Natural killer cell (primary cell): ENCODE results near the gene ATP9A. TPM values are rescaled to one million over a fixed set of nuclear protein-coding genes. Genes with fewer than 3 reads are reported as not detected.

ENCODE experiments used
- ATAC-seq, 3 donors: fragments of 150-1000 bp in 2 of 3; fragments of 200-7000 bp in 1 of 3; cut with Tn5 transposase; 1 replicate in 1 of 3; 2 replicates in 2 of 3; pipeline ENCODE4 v1.10.0; 2021; ENCODE audit warnings: mild to moderate bottlenecking in 2 of 3, moderate library complexity in 2 of 3
- DNase-seq, 2 donors: peaks; one replicate each; pipeline versions ENCODE4 v3.0.0 to v3.0.0-alpha.2; 2013 to 2021; ENCODE audit warnings: mixed read lengths in 1 of 2
- H3K27ac ChIP-seq: one replicate; pipeline ENCODE4 v1.5.1; 2013; ENCODE audit warnings: mild to moderate bottlenecking, low read length
- H3K27me3 ChIP-seq: one replicate; pipeline ENCODE4 v1.6.1; 2013; ENCODE audit warnings: low read length; ENCODE audit not compliant: control insufficient read depth, insufficient read depth
- H3K36me3 ChIP-seq: one replicate; pipeline ENCODE4 v1.6.1; 2013; ENCODE audit warnings: low read length; ENCODE audit not compliant: control insufficient read depth, insufficient read depth
- H3K4me1 ChIP-seq: one replicate; pipeline ENCODE4 v1.6.1; 2013; ENCODE audit warnings: low read length; ENCODE audit not compliant: control insufficient read depth, insufficient read depth
- H3K4me3 ChIP-seq: one replicate; pipeline ENCODE4 v1.5.1; 2013; ENCODE audit warnings: low read length
- H3K9me3 ChIP-seq: one replicate; pipeline ENCODE4 v1.6.1; 2013; ENCODE audit warnings: low read length; ENCODE audit not compliant: control insufficient read depth, insufficient read depth
- H3K27ac Mint-ChIP-seq, 2 donors: one replicate each; pipeline ENCODE4 v1.8.0; 2022; ENCODE audit warnings: mild to moderate bottlenecking in 2 of 2, mixed read lengths in 2 of 2, moderate library complexity in 1 of 2
- H3K27me3 Mint-ChIP-seq, 2 donors: one replicate each; pipeline ENCODE4 v1.8.0; 2022; ENCODE audit warnings: low read depth in 2 of 2, mixed read lengths in 2 of 2
- H3K36me3 Mint-ChIP-seq: one replicate; pipeline ENCODE4 v1.8.0; 2022; ENCODE audit warnings: mixed read lengths
- H3K4me1 Mint-ChIP-seq, 2 donors: one replicate each; pipeline ENCODE4 v1.8.0; 2022; ENCODE audit warnings: mixed read lengths in 2 of 2
- H3K4me3 Mint-ChIP-seq: one replicate; pipeline ENCODE4 v1.8.0; 2022; ENCODE audit warnings: mild to moderate bottlenecking, moderate library complexity, mixed read lengths
- H3K9me3 Mint-ChIP-seq, 2 donors: one replicate each; pipeline ENCODE4 v1.8.0; 2022; ENCODE audit warnings: mixed read lengths in 2 of 2
- WGBS: methylation state at CpG from one replicate; pipeline ENCODE4 v1.1.7; 2013; ENCODE audit warnings: missing lambda C conversion rate; ENCODE audit not compliant: insufficient coverage; 5-methylcytosine and 5-hydroxymethylcytosine counted together
- intact Hi-C: fragments of 100-400 bp; cut with micrococcal nuclease; formaldehyde crosslinking; loops from one replicate; pipeline ENCODE4 v1.14.2; 2022
- total RNA-seq, 4 donors: library from RNA; stranded (reverse); fragments of 120-200 nt in 1 of 4; gene quantifications; one replicate each; pipeline versions ENCODE4 v1.2.3 to v1.2.4, GENCODE V29; 2013 to 2022
- TF ChIP-seq, protein P1 (sequence below): fragments of 200-600 bp; IDR thresholded peaks from one replicate; pipeline ENCODE4 v1.8.0; 2022; ENCODE audit warnings: antibody characterized with exemption

ATP9A gene
- total RNA-seq, 3 donors from 2014 or later (not counting 1 experiment from before 2014, with no cell fraction given): 1.4 to 46.8 (median 1.9) TPM

GRCh38 chr20:51668515-51668914 is 99.7 kb downstream of the ATP9A start:
- Mint-ChIP-seq H3K27me3 (no peaks in the 10 kb centered on the region), H3K27ac (peak overlapping the region in 1 of 2 donors; percentile 25), H3K4me3 (peak overlapping the region; percentile 2), H3K36me3 (peaks cover 25% of the 10 kb centered on the region), H3K4me1 (peaks cover 37 to 46% of the 10 kb centered on the region in 2 donors), H3K9me3 (no peaks in the 10 kb centered on the region)
- Histone ChIP-seq H3K4me1 (peaks cover 35% of the 10 kb centered on the region), H3K27me3 (no peaks in the 10 kb centered on the region), H3K4me3 (no peak overlapping the region), H3K9me3 (no peaks in the 10 kb centered on the region), H3K36me3 (no peaks in the 10 kb centered on the region), H3K27ac (no peak overlapping the region)
- TF ChIP-seq, protein P1, sequence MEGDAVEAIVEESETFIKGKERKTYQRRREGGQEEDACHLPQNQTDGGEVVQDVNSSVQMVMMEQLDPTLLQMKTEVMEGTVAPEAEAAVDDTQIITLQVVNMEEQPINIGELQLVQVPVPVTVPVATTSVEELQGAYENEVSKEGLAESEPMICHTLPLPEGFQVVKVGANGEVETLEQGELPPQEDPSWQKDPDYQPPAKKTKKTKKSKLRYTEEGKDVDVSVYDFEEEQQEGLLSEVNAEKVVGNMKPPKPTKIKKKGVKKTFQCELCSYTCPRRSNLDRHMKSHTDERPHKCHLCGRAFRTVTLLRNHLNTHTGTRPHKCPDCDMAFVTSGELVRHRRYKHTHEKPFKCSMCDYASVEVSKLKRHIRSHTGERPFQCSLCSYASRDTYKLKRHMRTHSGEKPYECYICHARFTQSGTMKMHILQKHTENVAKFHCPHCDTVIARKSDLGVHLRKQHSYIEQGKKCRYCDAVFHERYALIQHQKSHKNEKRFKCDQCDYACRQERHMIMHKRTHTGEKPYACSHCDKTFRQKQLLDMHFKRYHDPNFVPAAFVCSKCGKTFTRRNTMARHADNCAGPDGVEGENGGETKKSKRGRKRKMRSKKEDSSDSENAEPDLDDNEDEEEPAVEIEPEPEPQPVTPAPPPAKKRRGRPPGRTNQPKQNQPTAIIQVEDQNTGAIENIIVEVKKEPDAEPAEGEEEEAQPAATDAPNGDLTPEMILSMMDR: no peak
- intact Hi-C loops: loop anchor here (10.0 kb wide), 1 partner anchor 144 kb away; no protein-coding TSS in a partner anchor
- WGBS: 92% methylated on average over 6 of the region's 6 CpGs
- DNase-seq: no peak
- ATAC-seq: no peak

DNA sequence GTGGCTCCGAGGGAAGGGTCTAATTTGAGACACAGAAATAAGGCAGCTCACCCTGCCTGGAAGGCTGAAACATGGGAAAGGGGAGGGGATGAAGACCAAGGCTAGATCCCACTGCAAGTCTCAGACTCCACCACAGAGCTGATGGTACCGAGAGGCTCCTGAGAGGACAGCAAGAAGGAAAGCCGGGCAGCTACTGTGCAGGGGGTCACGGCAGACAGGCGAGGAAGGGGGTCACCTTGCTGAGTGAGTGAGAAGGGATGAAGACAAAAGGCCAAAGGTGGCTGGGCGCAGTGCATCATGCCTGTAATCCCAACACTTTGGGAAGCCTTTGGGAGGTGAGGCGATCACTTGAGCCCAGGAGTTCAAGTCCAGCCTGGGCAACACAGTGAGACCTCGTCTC is 100.7 kb downstream of the ATP9A start:
- Mint-ChIP-seq H3K27ac (peak overlapping the region; percentile 82 to 85), H3K9me3 (no peaks in the 10 kb centered on the region), H3K36me3 (peaks cover 25% of the 10 kb centered on the region), H3K4me1 (peaks cover 37 to 46% of the 10 kb centered on the region in 2 donors), H3K27me3 (no peaks in the 10 kb centered on the region), H3K4me3 (peak overlapping the region; percentile 85)
- no peak for DNase-seq
- peaks cover 35% of the 10 kb centered on the region for H3K4me1 ChIP-seq
- H3K9me3 ChIP-seq: no peaks in the 10 kb centered on the region
- 80% methylated on average over 8 of the region's 8 CpGs for WGBS
- H3K27ac ChIP-seq: peak overlapping the region; percentile 52
- peak in 2 of 3 donors; percentile 9 to 17 for ATAC-seq
- no peaks in the 10 kb centered on the region for H3K36me3 ChIP-seq
- intact Hi-C loops: loop anchor here (2.0 to 10.0 kb wide), 2 partner anchors 143 to 363 kb away; no protein-coding TSS in a partner anchor
- H3K27me3 ChIP-seq: no peaks in the 10 kb centered on the region
- TF ChIP-seq, protein P1: no peak
- no peak overlapping the region for H3K4me3 ChIP-seq

- H3K4me3 Mint-ChIP-seq: peak overlapping the region; percentile 85
- Histone ChIP-seq H3K27me3 (no peaks in the 10 kb centered on the region), H3K36me3 (no peaks in the 10 kb centered on the region), H3K4me1 (peaks cover 38% of the 10 kb centered on the region), H3K4me3 (no peak overlapping the region), H3K27ac (peak overlapping the region; percentile 52), H3K9me3 (no peaks in the 10 kb centered on the region)
- intact Hi-C loops: loop anchor here (2.0 to 10.0 kb wide), 2 partner anchors 142 to 364 kb away; no protein-coding TSS in a partner anchor
- WGBS: 6% methylated on average over 5 of the region's 8 CpGs
- peaks cover 42 to 48% of the 10 kb centered on the region in 2 donors for H3K4me1 Mint-ChIP-seq
- H3K9me3 Mint-ChIP-seq: no peaks in the 10 kb centered on the region
- H3K36me3 Mint-ChIP-seq: peaks cover 25% of the 10 kb centered on the region
- DNase-seq: peak; percentile 39 to 51
- peak overlapping the region; percentile 82 to 85 for H3K27ac Mint-ChIP-seq
- TF ChIP-seq, protein P1: no peak
- ATAC-seq: peak; percentile 84 to 92 (median 87)
- H3K27me3 Mint-ChIP-seq: no peaks in the 10 kb centered on the region
Observed at GRCh38 chr20:51667002-51667408, 101.2 kb downstream of the ATP9A start.

- WGBS: 95% methylated on average over 5 of the region's 5 CpGs
Observed at GRCh38 chr20:51666126-51666525, 102.1 kb downstream of the ATP9A start.

More at GRCh38 chr20:51666126-51666525, 102.1 kb downstream of the ATP9A start:
- Histone ChIP-seq H3K36me3 (no peaks in the 10 kb centered on the region), H3K27ac (no peak overlapping the region), H3K9me3 (no peaks in the 10 kb centered on the region), H3K27me3 (no peaks in the 10 kb centered on the region), H3K4me3 (no peak overlapping the region), H3K4me1 (peaks cover 45% of the 10 kb centered on the region)
- no peak for DNase-seq
- Mint-ChIP-seq H3K27me3 (no peaks in the 10 kb centered on the region), H3K9me3 (no peaks in the 10 kb centered on the region), H3K4me1 (peaks cover 47 to 50% of the 10 kb centered on the region in 2 donors), H3K4me3 (peak overlapping the region; percentile 85), H3K36me3 (peaks cover 22% of the 10 kb centered on the region), H3K27ac (peak overlapping the region; percentile 82 to 85)
- intact Hi-C loops: loop anchor here (2.0 to 10.0 kb wide), 2 partner anchors 141 to 365 kb away; no protein-coding TSS in a partner anchor
- no peak for ATAC-seq
- TF ChIP-seq, protein P1: no peak
